Measurements from ENCODE around the gene TULP3. TPM values are rescaled to one million over a fixed set of nuclear protein-coding genes. Genes with fewer than 3 reads are reported as not detected.

TULP3 gene
- total RNA-seq, 4 donors from 2014 or later = 20.1 to 32.3 (median 22.3) TPM

GRCh38 chr12:2893007-2893406 lies 2.3 kb downstream of the TULP3 start:
- Histone ChIP-seq H3K27me3 (no peaks in the 10 kb centered on the region), H3K4me3 (replicated peaks in 1 of 3) (no peak overlapping the region), H3K4me1 (peaks cover 11 to 20% of the 10 kb centered on the region in 2 donors), H3K27ac (no peak overlapping the region), H3K9me3 (no peaks in the 10 kb centered on the region), H3K36me3 (peaks cover 0 to 3% of the 10 kb centered on the region in 2 donors)
- DNase-seq = no peak
- intact Hi-C loops (cut with DNase I) = no loop called here
- TF ChIP-seq CTCF (IDR thresholded peaks at IDR 0.05) = no peak
- TF ChIP-seq POLR2A (IDR thresholded peaks at IDR 0.05) = no peak
- WGBS, 2 donors = 84 to 92% methylated on average over 8 of the region's 8 CpGs

- Histone ChIP-seq H3K4me1 (peaks cover 10 to 20% of the 10 kb centered on the region in 2 donors), H3K36me3 (no peaks in the 10 kb centered on the region), H3K4me3 (replicated peaks in 1 of 3) (no peak overlapping the region), H3K27me3 (no peaks in the 10 kb centered on the region), H3K27ac (no peak overlapping the region), H3K9me3 (no peaks in the 10 kb centered on the region)
- DNase-seq = no peak
- 42 to 85% methylated on average over 2 of the region's 2 CpGs for WGBS, 2 donors
- intact Hi-C loops (cut with DNase I) = no loop called here
- TF ChIP-seq CTCF (IDR thresholded peaks at IDR 0.05) = no peak
- TF ChIP-seq POLR2A (IDR thresholded peaks at IDR 0.05) = no peak
Observed at GRCh38 chr12:2895051-2895451, 4.4 kb downstream of the TULP3 start.

- H3K9me3 ChIP-seq = no peaks in the 10 kb centered on the region
- TF ChIP-seq POLR2A (IDR thresholded peaks at IDR 0.05) (no peak), CTCF (IDR thresholded peaks at IDR 0.05) (no peak)
- H3K27me3 ChIP-seq = no peaks in the 10 kb centered on the region
- no peak overlapping the region for H3K4me3 ChIP-seq (replicated peaks in 1 of 3)
- 89 to 91% methylated on average over 2 of the region's 2 CpGs for WGBS, 2 donors
- H3K4me1 ChIP-seq = peaks cover 7 to 17% of the 10 kb centered on the region in 2 donors
- no peak for DNase-seq
- H3K27ac ChIP-seq = no peak overlapping the region
- no peaks in the 10 kb centered on the region for H3K36me3 ChIP-seq
- intact Hi-C loops (cut with DNase I) = no loop called here
Observed at GRCh38 chr12:2895511-2895910, 4.8 kb downstream of the TULP3 start.

GRCh38 chr12:2897418-2897817 lies 6.7 kb downstream of the TULP3 start:
- no peak for TF ChIP-seq POLR2A (IDR thresholded peaks at IDR 0.05)
- no peak for TF ChIP-seq CTCF (IDR thresholded peaks at IDR 0.05)
- Histone ChIP-seq H3K9me3 (no peaks in the 10 kb centered on the region), H3K27ac (no peak overlapping the region), H3K4me3 (replicated peaks in 1 of 3) (no peak overlapping the region), H3K27me3 (no peaks in the 10 kb centered on the region), H3K4me1 (peaks cover 0 to 15% of the 10 kb centered on the region in 2 donors), H3K36me3 (no peaks in the 10 kb centered on the region)
- intact Hi-C loops (cut with DNase I) = no loop called here
- 93 to 96% methylated on average over 5 of the region's 5 CpGs for WGBS, 2 donors
- no peak for DNase-seq

GRCh38 chr12:2900642-2901041 lies 10.0 kb downstream of the TULP3 start:
- no peak for TF ChIP-seq CTCF (IDR thresholded peaks at IDR 0.05)
- TF ChIP-seq POLR2A (IDR thresholded peaks at IDR 0.05) = no peak
- WGBS, 2 donors = 92 to 94% methylated on average over 8 of the region's 8 CpGs

More at GRCh38 chr12:2900642-2901041, 10.0 kb downstream of the TULP3 start:
- H3K36me3 ChIP-seq = no peaks in the 10 kb centered on the region
- H3K27me3 ChIP-seq = no peaks in the 10 kb centered on the region
- intact Hi-C loops (cut with DNase I) = no loop called here
- H3K9me3 ChIP-seq = no peaks in the 10 kb centered on the region
- H3K27ac ChIP-seq = no peak overlapping the region
- H3K4me3 ChIP-seq (replicated peaks in 1 of 3) = no peak overlapping the region
- no peak for DNase-seq
- peaks cover 3 to 27% of the 10 kb centered on the region in 2 donors for H3K4me1 ChIP-seq
